Adrenal gland (tissue), 19 donors: ENCODE results near the gene BDH2. TPM values are rescaled to one million over a fixed set of nuclear protein-coding genes. Genes with fewer than 3 reads are reported as not detected.
A peak's percentile ranks its signal among the peaks of the same experiment; 100 is the strongest.

Source experiments
- DNase-seq, 7 donors: peaks; one replicate each; pipeline ENCODE4 v3.0.0-alpha.2; 2019 to 2020
- H3K27ac ChIP-seq, 5 donors: fragments of 200-600 bp; sonication (generic) in 4 of 5; 1 replicate in 3 of 5; 2 replicates in 2 of 5; pipeline versions ENCODE4 v1.5.1 to v1.8.0; 2016 to 2020; ENCODE audit warnings: mild to moderate bottlenecking in 1 of 5
- H3K27me3 ChIP-seq: fragments of 200-600 bp; 2 replicates; pipeline ENCODE4 v1.8.0; 2021
- H3K36me3 ChIP-seq, 2 donors: fragments of 200-600 bp; replicated peaks in 1 of 2; 1 replicate in 1 of 2; 2 replicates in 1 of 2; pipeline versions ENCODE4 v1.5.1 to v1.8.0; 2018 to 2022
- H3K4me1 ChIP-seq, 2 donors: fragments of 200-600 bp; replicated peaks in 1 of 2; 1 replicate in 1 of 2; 2 replicates in 1 of 2; pipeline versions ENCODE4 v1.5.1 to v1.8.0; 2018 to 2021
- H3K4me3 ChIP-seq, 4 donors: fragments of 200-600 bp; sonication (generic) in 3 of 4; one replicate each; pipeline ENCODE4 v1.5.1; 2016 to 2018
- H3K9me3 ChIP-seq, 3 donors: fragments of 200-600 bp; sonication (generic) in 1 of 3; replicated peaks in 1 of 3; 1 replicate in 2 of 3; 2 replicates in 1 of 3; pipeline versions ENCODE4 v1.5.1 to v1.8.0; 2016 to 2021
- CTCF ChIP-seq, 6 experiments: fragments of 450-650 bp in 4 of 6; fragments of 200-600 bp in 2 of 6; sonication (generic) in 1 of 6; IDR thresholded peaks; 1 replicate in 5 of 6; 2 replicates in 1 of 6; pipeline versions ENCODE4 v1.5.1 to v1.8.0; 2016 to 2021; ENCODE audit warnings: antibody characterized with exemption in 6 of 6, mild to moderate bottlenecking in 2 of 6, moderate library complexity in 1 of 6
- POLR2A ChIP-seq, 2 donors: fragments of 450-650 bp; IDR thresholded peaks; one replicate each; pipeline ENCODE4 v1.6.1; 2017; ENCODE audit warnings: antibody characterized with exemption in 2 of 2, mild to moderate bottlenecking in 2 of 2, moderate library complexity in 1 of 2
- WGBS, 4 donors: extraction: QIAGEN DNeasy Blood & Tissue Kit in 2 of 4; methylation state at CpG; one replicate each; pipeline versions ENCODE4 v1.1.5 to v1.1.7; 2013 to 2017; 5-methylcytosine and 5-hydroxymethylcytosine counted together
- intact Hi-C, 2 donors: fragments of 100-400 bp; cut with DNase I; formaldehyde crosslinking; loops; one replicate each; pipeline versions ENCODE4 v1.14.1 to v1.15.0; 2022 to 2023
- long read RNA-seq, 10 donors: library from polyadenylated mRNA in 3 of 10; unstranded in 2 of 10; stranded (forward) in 1 of 10; transcript quantifications; one replicate each; pipeline ENCODE4 v2.0.0 and lab custom pipeline, GENCODE V29; 2021 to 2026
- polyA plus RNA-seq, 3 donors: library from polyadenylated mRNA; stranded (reverse); fragments of 200-250 nt in 2 of 3; fragments of 350-450 nt in 1 of 3; fragmentation: Illumina TruSeq in 1 of 3; extraction: RNeasy Lipid Tissue Mini Kit (QIAGEN cat#74804) in 1 of 3; gene quantifications; one replicate each; pipeline ENCODE4 v1.2.3, GENCODE V29; 2013 to 2014
- total RNA-seq, 9 donors: library from RNA; depleted of rRNA in 4 of 9; stranded (reverse); fragments of >200 nt in 4 of 9; fragments of 120-200 nt in 1 of 9; fragmentation: NEBNext Ultra II Directional in 1 of 9; extraction: Animal tissue kit (Norgen Biotek cat#: 25700) in 1 of 9; gene quantifications; one replicate each; pipeline versions ENCODE4 v1.1.0 to v1.2.4, GENCODE V29; 2013 to 2023
- donor health status: healthy with polysubstance abuse.
- donor health status: Bipolar disorder and iron deficiency.
- donor health status: DM: yes; HTN: yes; CAD: no.
- donor health status: DM: no; HTN: no; CAD: no.
- donor health status: DM: no; HTN: no; CAD: no.
- donor health status: DM: yes; HTN: yes; CAD: no.

The BDH2 gene
- total RNA-seq (100 to 1,000 TPM in 8 of 9 donors, 10 to 100 TPM in 1; 84.6 to 209 (median 115) TPM), polyA plus RNA-seq (100 to 1,000 TPM; 101 to 169 (median 111) TPM)
- long read RNA-seq, donor 1, transcript BDH2-201 (10 exons, 1,126 nt): major isoform, 29 of 45 reads
- long read RNA-seq, donor 1, partial matches to known transcripts: 13 of 45 reads
- long read RNA-seq, donor 1, other reads (novel, unspliced or antisense): 0 of 45 reads
- long read RNA-seq, donor 2, transcript BDH2-201 (10 exons, 1,126 nt): major isoform, 25 of 26 reads
- long read RNA-seq, donor 2, partial matches to known transcripts: 0 of 26 reads
- long read RNA-seq, donor 2, other reads (novel, unspliced or antisense): 0 of 26 reads
- long read RNA-seq, donor 3, transcript BDH2-201 (10 exons, 1,126 nt): major isoform, 20 of 27 reads
- long read RNA-seq, donor 3, partial matches to known transcripts: 6 of 27 reads
- long read RNA-seq, donor 3, other reads (novel, unspliced or antisense): 0 of 27 reads
- long read RNA-seq, donor 4, transcript BDH2-201 (10 exons, 1,126 nt): major isoform, 90 of 111 reads
- long read RNA-seq, donor 4, partial matches to known transcripts: 9 of 111 reads
- long read RNA-seq, donor 4, other reads (novel, unspliced or antisense): 10 of 111 reads
- long read RNA-seq, donor 5, transcript BDH2-204 (9 exons, 2,046 nt): minor isoform, 13 of 106 reads
- long read RNA-seq, donor 5, transcript BDH2-201 (10 exons, 1,126 nt): major isoform, 84 of 106 reads
- long read RNA-seq, donor 5, partial matches to known transcripts: 4 of 106 reads
- long read RNA-seq, donor 5, other reads (novel, unspliced or antisense): 4 of 106 reads
- long read RNA-seq, donor 6, transcript BDH2-201 (10 exons, 1,126 nt): major isoform, 79 of 96 reads
- long read RNA-seq, donor 6, transcript BDH2-204 (9 exons, 2,046 nt): minor isoform, 6 of 96 reads
- long read RNA-seq, donor 6, partial matches to known transcripts: 4 of 96 reads
- long read RNA-seq, donor 6, other reads (novel, unspliced or antisense): 7 of 96 reads
- long read RNA-seq, donor 7, transcript BDH2-201 (10 exons, 1,126 nt): major isoform, 7 of 8 reads
- long read RNA-seq, donor 7, partial matches to known transcripts: 0 of 8 reads
- long read RNA-seq, donor 7, other reads (novel, unspliced or antisense): 0 of 8 reads
- long read RNA-seq, donor 8, transcript BDH2-201 (10 exons, 1,126 nt): major isoform, 31 of 34 reads
- long read RNA-seq, donor 8, partial matches to known transcripts: 0 of 34 reads
- long read RNA-seq, donor 8, other reads (novel, unspliced or antisense): 0 of 34 reads
- long read RNA-seq, donor 9, transcript BDH2-204 (9 exons, 2,046 nt): minor isoform, 5 of 44 reads
- long read RNA-seq, donor 9, transcript BDH2-201 (10 exons, 1,126 nt): major isoform, 29 of 44 reads
- long read RNA-seq, donor 9, partial matches to known transcripts: 10 of 44 reads
- long read RNA-seq, donor 9, other reads (novel, unspliced or antisense): 0 of 44 reads
- long read RNA-seq, donor 10, transcript BDH2-201 (10 exons, 1,126 nt): major isoform, 10 of 13 reads
- long read RNA-seq, donor 10, partial matches to known transcripts: 0 of 13 reads
- long read RNA-seq, donor 10, other reads (novel, unspliced or antisense): 0 of 13 reads

- peak within 1 kb of the TSS; percentile 37 to 78 (median 67) for H3K27ac ChIP-seq
Measured at GRCh38 chr4:103099691-103100392, at the start of gene BDH2. Gene BDH2, minus strand, starts transcription at chr4:103099834. Its CDS starts 3,580 bp downstream, at chr4:103096254.

GRCh38 chr4:103144926-103145325 lies 45.3 kb upstream of the BDH2 start:
- intact Hi-C loops: no loop called here
- TF ChIP-seq CTCF (IDR thresholded peaks at IDR 0.05): no peak
- TF ChIP-seq POLR2A (IDR thresholded peaks at IDR 0.05): no peak
- H3K9me3 ChIP-seq: no peaks in the 10 kb centered on the region
- no peak overlapping the region for H3K4me3 ChIP-seq
- H3K4me1 ChIP-seq: no peaks in the 10 kb centered on the region
- no peaks in the 10 kb centered on the region for H3K36me3 ChIP-seq
- no peak for DNase-seq
- no peaks in the 10 kb centered on the region for H3K27me3 ChIP-seq
- 94 to 95% (median 95%) methylated on average over 4 of the region's 4 CpGs for WGBS, 4 donors
- H3K27ac ChIP-seq: no peak overlapping the region

More at GRCh38 chr4:103099691-103100392, at the start of gene BDH2:
- H3K4me1 ChIP-seq: peaks cover 18 to 29% of the 10 kb centered on the region in 2 donors
- no peaks in the 10 kb centered on the region for H3K27me3 ChIP-seq
- 9 to 10% (median 10%) methylated on average over 11 of the region's 11 CpGs for WGBS, 4 donors
- H3K36me3 ChIP-seq: no peaks in the 10 kb centered on the region
- intact Hi-C loops: loop anchor here in 1 of 2 donors (10.0 kb wide), 2 partner anchors 475 to 655 kb away; no protein-coding TSS in a partner anchor
- no peaks in the 10 kb centered on the region for H3K9me3 ChIP-seq
- peak; percentile 59 to 85 (median 70) for DNase-seq
- TF ChIP-seq POLR2A (IDR thresholded peaks at IDR 0.05) (peak in 1 of 2 donors; percentile 85), CTCF (IDR thresholded peaks at IDR 0.05) (peak; percentile 79 to 91 (median 84))
- peak within 1 kb of the TSS; percentile 5 to 62 (median 48) for H3K4me3 ChIP-seq

GRCh38 chr4:103137446-103137827 lies 37.8 kb upstream of the BDH2 start:
- Histone ChIP-seq H3K27me3 (no peaks in the 10 kb centered on the region), H3K9me3 (no peaks in the 10 kb centered on the region), H3K4me3 (no peak overlapping the region), H3K4me1 (no peaks in the 10 kb centered on the region), H3K27ac (no peak overlapping the region), H3K36me3 (no peaks in the 10 kb centered on the region)
- DNase-seq: no peak
- intact Hi-C loops: no loop called here
- TF ChIP-seq CTCF (IDR thresholded peaks at IDR 0.05): no peak
- no peak for TF ChIP-seq POLR2A (IDR thresholded peaks at IDR 0.05)
- WGBS, 4 donors: 93 to 96% (median 94%) methylated on average over 1 of the region's 1 CpG
